GM19372 (cell line): ENCODE data around the gene PCNX2.

Experiments used
- ATAC-seq: cut with Tn5 transposase; IDR thresholded peaks from one replicate; pipeline ENCODE4 v1.9.1; 2021; ENCODE audit warnings: mild to moderate bottlenecking, low read depth, moderate library complexity; ENCODE audit not compliant: unreplicated experiment

PCNX2 gene

DNA sequence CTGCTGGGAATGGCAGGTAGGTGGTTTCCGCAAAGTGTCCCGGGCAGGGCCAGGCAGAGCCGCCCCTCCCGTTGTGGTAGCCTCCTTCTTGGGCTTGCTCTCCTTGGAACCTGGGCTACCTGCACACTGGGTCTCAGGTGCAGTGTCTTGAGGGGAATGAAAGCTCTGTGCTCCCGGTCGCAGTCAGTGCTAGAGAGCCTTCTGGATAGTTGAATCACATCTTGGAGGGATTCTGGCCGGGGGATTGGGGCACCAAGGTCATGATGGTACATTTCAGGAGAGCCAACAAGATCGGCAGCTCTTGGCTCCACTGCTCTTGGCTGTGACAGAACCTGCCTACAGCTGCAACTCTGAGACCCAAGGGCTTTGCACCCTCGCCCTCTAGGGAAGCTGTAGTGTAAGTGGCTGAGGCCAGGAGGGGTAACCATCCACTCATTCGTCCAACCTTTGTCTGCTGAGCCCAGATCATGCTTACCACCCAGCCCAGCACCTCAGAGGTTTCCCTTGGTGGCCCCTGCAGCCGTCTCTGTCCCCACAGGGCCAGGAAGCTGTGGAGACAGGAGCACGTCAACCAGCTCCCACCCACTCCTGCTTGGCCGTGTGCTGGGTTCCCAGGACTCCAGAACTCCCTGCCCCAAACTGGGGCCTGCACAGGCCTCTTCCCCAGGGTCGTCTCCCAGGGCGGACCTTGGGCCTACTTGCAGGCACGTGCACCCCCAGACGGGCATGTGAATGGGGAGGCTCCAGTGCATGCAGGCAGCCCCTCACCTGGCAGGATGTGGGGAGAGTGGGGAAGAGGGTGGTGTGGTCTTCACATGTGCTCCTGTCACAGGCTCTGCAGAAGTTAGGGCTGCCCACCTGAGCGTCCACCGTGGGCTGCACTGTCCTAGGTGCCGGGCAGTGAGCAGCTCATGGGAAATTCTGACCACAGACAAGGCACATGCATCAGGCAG is 305.1 kb downstream of the PCNX2 start:
- ATAC-seq, result no peak

DNA sequence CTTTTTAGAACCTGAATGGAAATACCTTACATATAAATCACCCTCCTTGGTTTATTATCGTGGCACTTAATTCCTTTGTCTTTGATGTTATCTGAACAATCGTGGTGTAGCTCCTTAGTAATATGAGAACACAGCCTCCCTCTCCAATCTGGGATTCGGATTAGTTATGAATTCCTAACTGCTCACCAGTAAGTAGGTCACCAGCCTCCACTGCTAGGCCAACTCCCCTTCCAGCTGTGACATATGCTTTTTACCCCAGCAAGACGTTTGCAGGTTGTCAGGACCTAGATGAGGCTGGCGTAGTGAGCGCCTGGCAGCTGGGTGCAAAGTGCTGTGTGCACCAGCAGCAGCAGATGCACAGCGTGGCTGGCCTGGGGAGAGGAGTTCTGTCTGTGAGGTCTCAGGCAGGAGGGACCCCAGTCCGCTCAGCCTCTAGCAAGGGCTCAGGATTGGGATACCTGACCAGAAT is 306.9 kb downstream of the PCNX2 start:
- no peak for ATAC-seq

DNA sequence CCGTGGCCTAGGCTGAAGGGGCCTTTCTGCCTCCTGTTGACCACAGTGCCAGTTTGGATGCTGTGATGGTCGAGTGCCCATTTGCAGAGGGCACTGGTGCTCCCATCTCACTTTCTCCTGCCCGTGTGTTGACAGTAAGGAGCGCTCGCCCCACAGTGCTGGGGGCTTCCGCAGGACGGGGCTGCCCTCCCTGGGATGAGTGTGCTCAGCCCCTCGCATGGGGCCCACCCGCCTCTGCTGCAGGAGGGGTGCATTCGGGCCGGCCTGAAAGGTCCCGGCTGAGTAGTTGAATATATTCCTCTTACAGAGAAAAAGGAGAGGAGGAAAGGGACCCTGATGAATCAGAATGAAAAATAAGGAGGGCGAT is 307.8 kb downstream of the PCNX2 start:
- no peak for ATAC-seq

DNA sequence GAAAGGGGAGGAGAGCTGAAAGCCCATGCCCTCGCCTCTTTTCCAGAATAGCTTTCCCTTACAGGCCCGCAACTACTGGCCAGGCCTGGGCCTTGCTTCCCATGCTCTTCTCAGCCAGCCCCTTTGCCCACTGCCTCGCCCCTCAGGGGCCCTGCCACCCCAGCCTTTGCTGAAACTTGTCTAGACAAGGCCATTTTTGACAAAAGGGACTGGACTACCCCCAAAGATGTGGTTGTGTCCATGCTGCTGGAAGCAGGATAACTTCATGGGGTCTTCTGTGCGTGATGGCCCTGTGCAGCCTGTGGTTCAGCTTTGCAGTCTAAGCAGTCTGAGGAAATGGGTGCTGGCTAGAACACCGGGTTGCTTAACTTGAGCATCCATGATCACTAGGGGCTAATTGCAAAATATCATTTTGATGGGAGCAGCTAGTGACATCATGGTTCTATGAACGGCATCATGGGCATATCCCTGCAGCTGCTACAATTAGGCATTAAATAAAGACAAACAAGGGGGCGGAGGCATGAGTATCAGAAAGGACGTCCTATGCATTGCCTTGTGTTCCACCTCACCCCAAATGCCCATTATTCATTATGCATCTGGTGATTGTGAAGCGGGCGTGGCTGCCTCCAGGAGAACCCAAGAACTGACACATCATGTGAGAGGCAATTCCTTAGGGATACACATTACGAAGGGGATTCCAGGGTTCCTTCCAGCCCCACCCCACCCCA is 308.3 kb downstream of the PCNX2 start:
- ATAC-seq, result no peak

DNA sequence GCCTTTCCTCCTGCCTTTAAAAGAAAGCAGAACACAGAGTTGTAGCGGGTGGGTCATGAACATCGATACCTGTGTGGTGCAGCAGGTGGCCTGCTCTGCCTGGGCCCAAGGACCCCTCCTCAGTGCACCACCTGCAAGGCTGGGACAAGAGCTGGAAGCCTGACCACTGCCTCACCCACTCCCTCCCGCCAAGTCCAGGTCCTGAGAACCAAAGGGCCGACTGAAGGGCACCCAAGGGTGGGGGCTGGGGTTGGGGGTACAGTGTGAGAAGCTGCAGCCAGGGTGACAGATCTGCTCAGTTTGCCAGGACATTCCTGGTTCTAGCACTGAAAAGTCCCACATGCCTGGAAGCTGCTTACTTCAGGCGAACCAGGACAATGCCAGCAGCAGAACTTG is 309.0 kb downstream of the PCNX2 start:
- no peak for ATAC-seq

DNA sequence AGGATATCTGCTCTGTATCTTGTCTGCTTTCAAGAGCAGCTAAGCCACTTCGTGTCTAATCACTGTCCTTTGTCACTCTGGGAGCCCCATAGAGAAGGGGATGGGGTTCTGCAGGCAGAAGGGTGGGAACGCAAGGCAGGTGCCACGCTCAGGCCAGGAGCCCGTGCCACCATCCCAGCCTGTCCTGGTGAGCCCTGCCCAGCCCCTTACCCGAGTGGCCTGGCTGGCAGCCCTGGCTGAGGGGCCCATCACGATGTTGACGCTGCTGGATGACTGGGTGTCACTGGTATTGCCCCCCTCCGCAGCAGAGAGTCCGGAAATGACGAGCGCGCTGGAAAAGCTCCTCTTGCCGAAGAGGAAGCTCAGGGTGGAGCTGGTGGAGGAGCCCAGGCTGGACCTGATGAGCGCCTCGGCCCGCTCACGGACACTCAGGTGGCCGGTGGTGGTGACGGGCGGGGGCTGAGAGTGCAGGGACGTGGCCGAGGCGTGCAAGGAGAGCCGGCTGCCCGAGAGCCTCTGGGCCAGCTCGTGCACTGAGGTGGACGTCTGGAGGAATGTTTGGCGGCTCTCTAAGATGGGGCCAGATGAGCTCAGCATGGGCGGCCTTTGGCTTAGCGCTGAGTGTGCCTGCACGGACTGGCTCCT is 309.5 kb downstream of the PCNX2 start:
- ATAC-seq, result no peak

DNA sequence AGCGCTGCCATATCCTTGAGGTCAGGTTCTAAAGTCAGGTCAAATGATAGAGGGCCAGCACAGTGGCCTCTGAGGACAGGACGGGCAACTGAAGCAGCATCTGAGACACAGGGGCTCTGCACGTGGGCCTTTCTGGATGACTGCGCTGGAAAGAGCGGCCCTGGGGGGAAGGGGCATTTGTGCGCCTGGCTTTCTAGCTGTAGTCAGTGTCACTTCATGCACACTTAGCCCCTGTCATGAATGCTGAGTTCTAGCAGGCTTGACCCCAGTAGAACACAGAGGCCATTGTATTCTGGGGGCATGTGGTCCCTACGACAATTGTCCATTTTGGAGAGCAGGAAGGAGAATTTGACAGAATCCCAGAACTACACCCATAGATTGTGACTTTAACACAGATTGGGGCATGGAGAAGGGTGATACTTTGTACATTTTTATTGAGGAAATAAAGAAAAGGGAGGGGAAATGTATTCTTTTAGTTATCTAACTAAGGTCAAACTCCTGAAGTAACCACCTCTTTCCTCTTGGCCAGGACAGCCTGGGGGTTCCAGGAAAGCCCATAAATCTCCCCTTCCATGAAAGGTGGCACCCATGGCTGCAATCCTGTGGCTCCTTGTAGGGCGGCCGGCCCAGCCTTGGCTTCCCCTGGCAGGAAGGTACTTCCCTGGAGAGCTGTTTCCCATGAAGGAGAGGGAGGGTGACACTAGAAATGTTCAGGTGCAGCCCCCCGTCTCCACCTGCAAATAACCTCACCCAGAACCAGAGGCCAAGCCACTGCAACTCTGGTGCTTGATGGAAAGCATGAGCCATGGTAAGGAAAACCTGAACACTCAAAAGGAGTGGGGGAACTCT is 310.7 kb downstream of the PCNX2 start:
- no peak for ATAC-seq

DNA sequence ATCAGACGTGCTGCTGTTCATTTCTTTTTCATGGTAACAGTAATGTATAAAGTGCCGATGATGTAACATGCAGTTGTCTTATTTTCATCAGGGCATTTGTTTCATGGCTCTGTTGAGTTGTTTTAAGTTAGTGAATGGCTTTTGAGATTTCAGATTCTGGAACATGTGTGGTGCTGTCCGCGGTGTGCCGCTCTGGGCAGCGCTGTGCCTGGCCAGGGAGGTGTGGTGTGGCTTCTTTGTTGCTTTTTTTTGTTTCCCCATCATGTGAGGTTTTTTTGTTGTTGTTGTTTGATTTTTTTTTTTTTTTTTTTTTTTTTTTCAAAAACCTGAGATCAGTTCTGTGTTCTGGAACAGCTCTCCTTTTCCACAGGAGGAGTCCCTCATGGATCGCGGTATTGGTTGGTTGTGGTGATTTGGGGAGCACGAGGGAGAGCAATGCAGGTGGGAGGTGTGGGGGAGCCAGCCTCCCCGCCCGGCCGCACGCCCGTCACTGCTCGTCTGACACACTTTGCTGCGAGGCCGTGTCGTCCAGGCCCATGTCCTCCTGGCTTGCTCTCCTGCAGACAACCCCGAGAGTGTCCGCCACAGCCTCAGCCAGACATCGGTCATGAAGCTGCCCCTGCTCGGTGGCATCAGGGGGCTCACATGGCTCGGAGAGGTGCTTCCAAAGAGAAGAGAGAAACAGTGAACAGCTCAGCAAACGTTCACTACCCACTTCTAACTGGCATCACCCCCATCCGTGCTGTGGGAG is 311.5 kb downstream of the PCNX2 start:
- ATAC-seq, result no peak

DNA sequence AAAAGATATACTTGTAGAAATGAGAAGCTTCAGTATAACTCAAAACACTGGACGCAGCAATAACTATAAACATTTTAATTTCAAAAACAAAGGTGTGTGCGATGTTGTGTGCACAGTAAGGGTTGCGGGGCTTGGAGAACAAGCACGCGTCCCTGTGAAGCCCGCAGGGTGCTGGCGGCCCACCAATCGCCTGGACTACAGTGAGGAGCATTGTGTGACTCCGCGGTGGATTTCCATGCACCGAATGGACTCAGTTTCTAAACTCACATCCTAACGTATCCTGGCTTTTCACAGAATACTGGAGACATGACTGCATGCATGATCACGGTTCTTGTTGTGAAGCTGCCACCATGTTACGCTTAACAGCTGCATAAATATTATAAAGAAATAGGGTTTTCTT is 312.1 kb downstream of the PCNX2 start:
- no peak for ATAC-seq

DNA sequence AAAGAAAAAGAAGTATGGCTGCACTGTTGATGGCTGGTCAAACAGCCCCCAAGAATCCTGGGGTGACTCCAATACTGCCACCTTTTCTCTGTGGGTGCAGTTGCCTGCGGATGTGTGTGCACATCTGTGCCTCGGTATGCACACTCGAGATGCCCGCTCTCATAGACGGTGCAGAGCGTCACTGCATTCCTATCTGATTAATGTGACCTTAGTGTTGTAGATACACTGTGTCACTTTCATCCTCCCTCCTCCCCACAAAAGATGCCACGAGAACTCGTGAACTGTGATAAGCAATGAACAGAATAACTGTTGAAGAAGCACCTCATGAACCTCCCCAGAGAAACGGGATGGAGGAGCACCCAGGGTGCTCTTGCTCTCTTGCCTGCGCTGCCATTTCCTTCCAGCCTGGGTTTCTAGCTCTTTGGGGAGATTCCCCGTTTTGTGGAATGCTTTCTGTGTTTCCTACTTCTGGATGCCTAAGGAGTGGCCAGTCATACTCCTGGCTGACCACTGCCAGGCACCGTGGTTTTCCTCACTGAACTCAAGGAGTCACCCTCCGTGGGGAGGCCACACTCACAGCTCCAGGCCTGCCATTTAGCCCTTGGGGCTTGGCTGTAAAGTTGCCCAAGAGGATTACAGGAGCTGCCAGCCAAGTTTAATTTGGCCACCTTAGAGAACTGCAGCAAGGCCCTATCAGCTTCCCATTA is 313.1 kb downstream of the PCNX2 start:
- no peak for ATAC-seq

DNA sequence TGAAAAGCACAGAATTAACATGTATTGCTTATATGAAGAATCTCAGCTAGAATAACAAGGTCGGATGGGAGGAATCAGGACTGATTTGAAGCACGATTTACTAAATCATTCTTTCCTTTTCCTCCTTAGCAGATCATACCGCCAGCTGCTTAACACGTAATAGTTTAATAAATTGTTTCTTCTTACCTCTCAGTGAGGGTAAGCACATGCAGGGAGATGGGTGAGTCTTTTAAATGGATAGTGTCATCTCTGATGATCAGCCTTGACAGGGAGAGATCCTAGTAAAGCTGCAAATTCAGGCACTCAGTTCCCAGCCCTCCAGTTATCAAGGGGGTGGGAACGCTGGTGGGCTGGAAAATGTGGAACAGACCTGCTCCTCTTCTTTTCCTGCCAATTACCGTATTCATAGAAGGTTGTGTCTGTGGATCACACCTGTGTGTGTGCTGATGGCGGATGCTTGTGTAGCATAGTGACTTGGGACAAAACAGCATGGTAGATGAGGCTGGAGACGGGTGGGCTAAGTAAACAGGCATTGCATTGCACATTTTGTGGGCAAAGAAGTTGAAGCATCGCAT is 314.5 kb downstream of the PCNX2 start:
- ATAC-seq, result no peak

DNA sequence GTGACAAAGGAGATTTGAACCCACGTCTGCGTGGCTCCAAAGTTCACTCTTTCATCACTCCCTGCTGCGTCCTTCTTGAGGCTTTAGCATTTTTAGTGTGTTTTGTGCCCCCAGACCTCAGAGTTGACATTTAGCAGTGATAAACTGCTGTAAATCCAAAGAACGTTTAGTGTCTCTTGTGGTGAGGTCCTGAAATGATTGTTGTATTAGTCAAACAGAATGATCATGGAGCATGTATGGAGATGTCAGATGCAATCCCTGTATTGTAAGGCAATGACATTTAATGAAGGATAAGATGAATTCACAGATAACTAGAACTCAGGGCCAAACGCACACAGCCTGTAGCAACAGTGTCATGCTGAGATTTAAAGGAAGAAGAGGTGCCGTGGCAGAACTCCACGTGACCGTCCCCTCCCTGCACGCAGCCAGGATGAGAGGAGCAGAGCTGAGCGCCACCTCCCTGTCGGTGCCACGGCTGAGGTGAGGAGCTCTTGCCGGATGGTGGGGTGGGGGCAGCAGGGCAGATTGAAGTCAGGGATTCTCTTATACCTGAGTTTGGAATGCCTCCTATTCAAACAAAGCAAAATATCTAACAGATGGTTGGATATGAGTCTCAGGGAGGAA is 315.1 kb downstream of the PCNX2 start:
- no peak for ATAC-seq

DNA sequence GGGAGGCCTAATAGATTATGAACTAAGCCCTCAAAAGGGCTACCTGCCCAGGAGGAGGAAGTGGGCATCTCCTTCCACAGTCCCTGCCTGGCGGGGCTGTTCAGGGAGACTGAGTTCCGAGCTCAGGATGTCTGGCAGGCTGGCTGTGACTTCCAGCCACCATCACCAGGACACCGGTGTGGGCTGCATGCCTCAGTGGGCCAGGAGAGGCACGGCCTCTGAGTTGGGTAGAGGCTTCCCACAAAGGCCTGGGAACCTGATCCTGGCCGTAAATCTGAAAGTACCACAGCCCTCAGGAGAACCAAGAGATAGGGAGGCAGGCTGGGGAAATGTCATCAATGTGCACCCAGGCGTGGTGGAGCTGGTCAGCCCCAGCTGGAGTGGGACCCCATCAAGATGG is 316.0 kb downstream of the PCNX2 start:
- ATAC-seq, result no peak

DNA sequence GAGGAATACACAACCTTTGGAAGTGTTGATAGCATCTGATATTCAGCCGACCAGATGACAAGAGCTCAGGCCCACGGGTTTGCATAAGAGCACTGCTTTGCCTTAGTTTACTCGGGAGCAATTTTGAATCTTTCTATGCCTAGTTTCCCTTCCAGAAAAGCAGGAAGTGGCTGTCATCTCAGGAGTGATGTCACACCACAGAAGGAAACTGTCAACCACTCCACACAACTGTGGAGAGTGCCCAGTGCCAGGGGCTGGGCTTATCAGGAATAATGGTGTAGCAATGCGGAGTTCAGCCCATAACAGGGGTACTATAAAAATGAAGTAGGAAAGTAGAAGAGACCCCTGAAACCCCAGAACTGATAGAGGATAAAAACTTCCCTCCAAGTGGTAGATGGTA is 316.7 kb downstream of the PCNX2 start:
- no peak for ATAC-seq

DNA sequence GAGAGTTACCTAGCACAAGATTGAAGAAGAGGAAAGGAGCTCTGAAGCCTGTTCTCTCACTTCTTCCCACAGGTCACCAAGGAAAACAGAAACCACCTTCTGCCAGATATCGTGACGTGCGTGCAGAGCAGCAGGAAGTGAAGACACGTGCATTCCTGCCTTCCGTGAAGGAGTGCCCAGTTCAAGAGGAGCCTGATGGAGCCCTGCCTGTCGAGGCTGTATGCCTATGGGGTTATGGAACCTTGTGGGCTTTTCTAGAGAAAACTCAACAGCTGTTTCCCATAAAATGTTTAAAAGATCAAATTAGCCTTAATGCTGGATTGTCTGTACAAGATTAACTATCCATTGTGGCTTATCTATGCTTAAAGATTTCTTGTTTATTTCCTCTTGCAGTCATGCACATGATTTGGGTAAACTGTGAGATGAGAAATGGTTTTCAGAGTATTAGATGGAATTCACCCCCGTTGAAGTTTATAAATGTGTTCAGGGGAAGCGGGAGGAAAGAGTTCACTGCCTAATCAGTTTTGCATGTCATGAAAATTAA is 317.4 kb downstream of the PCNX2 start:
- ATAC-seq, result no peak

DNA sequence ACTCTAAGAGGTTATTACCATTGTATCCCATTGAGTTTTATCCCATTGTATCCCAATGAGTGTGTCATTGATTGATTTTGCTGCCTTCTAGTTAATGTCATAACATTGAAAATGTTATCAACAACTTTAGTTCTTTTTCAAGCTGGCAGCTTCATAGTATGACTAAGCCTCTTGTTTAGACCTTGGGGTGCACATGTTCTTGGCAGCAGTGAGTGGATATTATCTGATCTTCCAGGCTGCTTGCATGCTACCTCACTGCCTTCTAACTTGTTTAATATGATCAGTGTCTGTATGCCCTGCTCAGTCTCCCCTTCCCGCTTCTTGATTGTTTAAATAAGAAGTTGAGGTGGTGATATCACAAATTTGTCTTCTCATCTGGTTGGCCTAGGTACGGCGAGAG is 320.6 kb downstream of the PCNX2 start:
- no peak for ATAC-seq

DNA sequence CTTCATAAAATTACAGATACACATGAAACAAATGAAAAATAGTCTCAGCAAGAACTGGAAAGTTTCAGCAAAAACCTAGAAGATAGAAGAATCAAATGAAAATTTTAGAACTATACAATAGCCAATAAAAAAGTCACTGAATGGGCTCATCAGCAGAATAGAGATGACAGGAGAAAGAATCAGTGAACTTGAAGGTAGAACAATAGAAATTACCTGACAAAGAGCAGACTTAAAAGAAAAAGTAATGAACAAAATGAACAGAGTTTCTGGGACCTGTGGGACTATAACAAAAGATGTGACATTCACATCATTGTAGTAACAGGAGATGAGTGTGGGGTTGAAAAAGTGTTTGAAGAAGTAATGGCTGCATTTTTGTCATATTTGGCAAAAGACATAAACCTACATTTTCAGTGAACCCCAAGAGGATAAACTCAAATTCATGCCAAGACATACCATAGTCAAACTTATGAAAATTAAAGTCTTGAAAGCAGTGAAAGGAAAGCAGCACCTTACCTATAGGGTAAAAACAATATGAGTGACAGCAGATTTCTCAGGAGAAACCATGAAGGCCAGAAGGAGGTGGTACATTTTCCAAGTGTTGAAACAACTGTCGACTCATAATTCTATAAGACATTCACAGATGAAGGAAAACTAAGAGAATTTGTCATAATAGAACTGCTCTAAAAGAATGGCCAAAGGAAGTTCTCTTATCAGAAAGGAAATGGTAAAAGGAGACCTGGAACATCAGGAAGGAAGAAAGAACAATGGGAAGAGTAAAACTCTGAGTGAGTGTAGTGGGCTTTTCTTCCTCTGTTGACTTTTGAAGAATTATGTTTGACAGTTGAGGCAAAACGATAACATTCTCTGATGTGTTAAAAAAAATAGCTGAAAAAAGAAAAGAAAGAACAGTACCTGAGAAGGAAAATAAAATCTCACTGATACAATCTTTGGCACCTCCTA is 321.6 kb downstream of the PCNX2 start:
- no peak for ATAC-seq
